Measurements from ENCODE around the gene PRR33.

DNA sequence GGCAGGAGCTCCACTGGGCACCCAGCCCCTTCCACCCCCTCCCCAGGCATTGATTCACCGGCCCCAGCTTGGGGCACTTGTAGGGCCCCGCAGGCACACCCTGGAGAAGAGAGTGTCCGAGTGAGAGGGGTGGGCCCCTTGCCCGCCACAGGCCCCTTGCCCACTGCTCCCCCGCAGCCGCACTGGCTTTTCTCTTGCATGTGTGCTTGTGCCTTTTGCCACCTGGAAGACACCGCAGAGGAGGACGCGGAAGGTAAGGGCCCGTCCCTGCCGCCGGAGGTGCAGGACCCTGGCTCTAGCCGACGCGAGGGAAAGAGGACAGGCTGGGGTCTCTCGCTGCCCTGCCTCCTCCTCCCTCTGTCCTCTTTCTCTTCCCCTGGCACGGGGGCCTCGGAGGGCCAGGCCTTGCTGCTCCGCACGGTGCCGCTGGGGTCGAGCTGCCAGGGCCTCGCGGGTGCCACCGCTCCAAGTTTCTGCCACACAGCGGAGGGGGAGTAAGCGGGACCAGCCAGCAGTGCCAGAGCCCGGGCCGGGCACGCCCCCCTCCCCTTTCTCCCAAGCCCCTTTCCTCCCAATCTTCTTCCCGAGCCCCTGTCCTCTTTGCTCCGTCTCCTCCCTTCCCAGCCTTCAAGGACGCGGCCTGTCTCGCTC, 37.3 kb upstream of the PRR33 start:
- TF ChIP-seq SRF (IDR thresholded peaks at IDR 0.05; ENCODE audit: low read depth) (no peak), EZH2 (IDR thresholded peaks at IDR 0.05) (no peak), EGR1 (IDR thresholded peaks at IDR 0.05; ENCODE audit: low read depth) (no peak)
